ENCODE data around the gene CTIF. TPM values are rescaled to one million over a fixed set of nuclear protein-coding genes. Genes with fewer than 3 reads are reported as not detected.

CTIF gene
- polyA plus RNA-seq, 1 donor from 2014 or later = 50.2 TPM

- H3K9me2 ChIP-seq (ENCODE audit: insufficient read depth, low read length) = no peaks in the 10 kb centered on the region
- H3K4me3 ChIP-seq (ENCODE audit: low read length) = no peak overlapping the region
- H3K27me3 ChIP-seq (ENCODE audit: insufficient read depth, low read depth, low read length) = no peaks in the 10 kb centered on the region
- no peak overlapping the region for H3K4me2 ChIP-seq (ENCODE audit: low read length)
- no peaks in the 10 kb centered on the region for H3F3A ChIP-seq (ENCODE audit: insufficient read depth, low read length, poor library complexity, severe bottlenecking)
- H4K20me1 ChIP-seq (ENCODE audit: insufficient read depth) = no peaks in the 10 kb centered on the region
- H3K9me3 ChIP-seq (ENCODE audit: low read length) = no peaks in the 10 kb centered on the region
- TF ChIP-seq REST (IDR thresholded peaks at IDR 0.05; ENCODE audit: borderline replicate concordance) (no peak), POLR2AphosphoS5 (IDR thresholded peaks at IDR 0.05) (no peak), CTCF (IDR thresholded peaks at IDR 0.05; ENCODE audit: poor library complexity, severe bottlenecking) (no peak), MXI1 (conservative IDR thresholded peaks at IDR 0.05; ENCODE audit: poor library complexity, severe bottlenecking) (no peak), TAF1 (IDR thresholded peaks at IDR 0.05; ENCODE audit: low read depth) (no peak), EP300 (conservative IDR thresholded peaks at IDR 0.05; ENCODE audit: poor library complexity, severe bottlenecking) (no peak), EZH2 (IDR thresholded peaks at IDR 0.05; ENCODE audit: borderline replicate concordance, insufficient read depth, low read length, poor library complexity, severe bottlenecking) (no peak), SMC3 (conservative IDR thresholded peaks at IDR 0.05; ENCODE audit: poor library complexity) (no peak), RAD21 (conservative IDR thresholded peaks at IDR 0.05) (no peak)
- H3K79me2 ChIP-seq (replicated peaks; ENCODE audit: insufficient read depth, low read length) = no peaks in the 10 kb centered on the region
- no peak overlapping the region for H3K9ac ChIP-seq (ENCODE audit: low read length)
- no peaks in the 10 kb centered on the region for H3K36me3 ChIP-seq (ENCODE audit: insufficient read depth, low read length)
- H2AFZ ChIP-seq (ENCODE audit: low read depth, low read length) = no peak overlapping the region
- no peak overlapping the region for H3K27ac ChIP-seq (ENCODE audit: low read length)
These were observed 358.2 kb downstream of the CTIF start for GRCh38 chr18:48896875-48897511.

- Histone ChIP-seq H3K9ac (ENCODE audit: low read length) (no peak overlapping the region), H3K36me3 (ENCODE audit: insufficient read depth, low read length) (no peaks in the 10 kb centered on the region)
These were observed 358.7 kb downstream of the CTIF start for GRCh38 chr18:48897531-48897930.

More at GRCh38 chr18:48897531-48897930, 358.7 kb downstream of the CTIF start:
- Histone ChIP-seq H3K79me2 (replicated peaks; ENCODE audit: insufficient read depth, low read length) (no peaks in the 10 kb centered on the region), H2AFZ (ENCODE audit: low read depth, low read length) (no peak overlapping the region), H4K20me1 (ENCODE audit: insufficient read depth) (no peaks in the 10 kb centered on the region), H3K4me2 (ENCODE audit: low read length) (no peak overlapping the region), H3K4me3 (ENCODE audit: low read length) (no peak overlapping the region), H3K27ac (ENCODE audit: low read length) (no peak overlapping the region), H3F3A (ENCODE audit: insufficient read depth, low read length, poor library complexity, severe bottlenecking) (no peaks in the 10 kb centered on the region), H3K27me3 (ENCODE audit: insufficient read depth, low read depth, low read length) (no peaks in the 10 kb centered on the region), H3K9me3 (ENCODE audit: low read length) (no peaks in the 10 kb centered on the region), H3K9me2 (ENCODE audit: insufficient read depth, low read length) (no peaks in the 10 kb centered on the region)
- TF ChIP-seq SMC3 (conservative IDR thresholded peaks at IDR 0.05; ENCODE audit: poor library complexity) = no peak

All from neural cell (in vitro differentiated cells).